Stimulated activated naive CD4-positive, alpha-beta T cell (primary cell): Measurements from ENCODE around the gene MEFV.
A peak's percentile ranks its signal among the peaks of the same experiment; 100 is the strongest.
"Not testable (repeated sequence)": the region's sequence is repeated elsewhere in the genome, so short reads cannot be mapped to it uniquely, and the experiment has no call there.

ENCODE experiments used
- DNase-seq, 6 experiments: peaks; one replicate each; lab custom pipeline; 2025; lab: John Stamatoyannopoulos, UW

MEFV gene

DNA sequence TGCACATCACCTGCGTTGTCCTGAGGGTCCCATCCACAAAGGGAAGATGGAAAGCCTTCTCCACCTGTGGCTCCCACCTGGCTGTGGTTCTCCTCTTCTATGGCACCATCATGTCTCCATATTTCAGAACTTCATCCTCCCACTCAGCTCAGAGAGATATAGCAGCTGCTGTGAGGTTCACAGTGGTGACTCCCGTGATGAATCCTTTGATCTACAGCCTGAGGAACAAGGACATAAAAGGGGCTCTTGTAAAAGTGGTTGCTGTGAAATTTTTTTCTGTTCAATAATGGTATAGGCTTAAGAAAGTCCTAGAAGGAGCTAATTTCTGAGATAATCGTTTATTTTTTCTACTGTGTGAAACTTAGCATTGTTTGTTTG, 40.2 kb downstream of the MEFV start:
- peak in 3 of 6 experiments; percentile 15 to 57 (median 28) for DNase-seq

DNA sequence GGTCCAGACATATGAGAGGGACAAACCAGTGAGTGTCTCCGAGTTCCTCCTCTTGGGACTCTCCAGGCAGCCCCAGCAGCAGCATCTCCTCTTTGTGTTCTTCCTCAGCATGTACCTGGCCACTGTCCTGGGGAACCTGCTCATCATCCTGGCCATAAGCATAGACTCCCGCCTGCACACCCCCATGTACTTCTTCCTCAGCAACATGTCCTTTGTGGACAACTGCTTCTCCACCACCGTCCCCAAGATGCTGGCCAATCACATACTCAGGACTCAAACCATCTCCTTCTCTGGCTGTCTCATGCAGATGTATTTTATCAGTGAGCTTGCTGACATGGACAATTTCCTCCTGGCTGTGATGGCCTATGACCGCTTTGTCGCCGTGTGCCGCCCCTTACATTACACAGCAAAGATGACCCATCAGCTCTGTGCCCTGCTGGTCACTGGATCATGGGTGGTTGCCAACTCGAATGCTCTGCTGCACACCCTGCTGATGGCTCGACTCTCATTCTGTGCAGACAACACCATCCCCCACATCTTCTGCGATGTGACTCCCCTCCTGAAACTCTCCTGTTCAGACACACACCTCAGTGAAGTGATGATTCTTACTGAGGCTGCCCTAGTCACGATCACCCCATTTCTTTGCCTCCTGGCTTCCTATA, 40.7 kb downstream of the MEFV start:
- peak in 1 of 6 experiments; percentile 40 for DNase-seq

DNA sequence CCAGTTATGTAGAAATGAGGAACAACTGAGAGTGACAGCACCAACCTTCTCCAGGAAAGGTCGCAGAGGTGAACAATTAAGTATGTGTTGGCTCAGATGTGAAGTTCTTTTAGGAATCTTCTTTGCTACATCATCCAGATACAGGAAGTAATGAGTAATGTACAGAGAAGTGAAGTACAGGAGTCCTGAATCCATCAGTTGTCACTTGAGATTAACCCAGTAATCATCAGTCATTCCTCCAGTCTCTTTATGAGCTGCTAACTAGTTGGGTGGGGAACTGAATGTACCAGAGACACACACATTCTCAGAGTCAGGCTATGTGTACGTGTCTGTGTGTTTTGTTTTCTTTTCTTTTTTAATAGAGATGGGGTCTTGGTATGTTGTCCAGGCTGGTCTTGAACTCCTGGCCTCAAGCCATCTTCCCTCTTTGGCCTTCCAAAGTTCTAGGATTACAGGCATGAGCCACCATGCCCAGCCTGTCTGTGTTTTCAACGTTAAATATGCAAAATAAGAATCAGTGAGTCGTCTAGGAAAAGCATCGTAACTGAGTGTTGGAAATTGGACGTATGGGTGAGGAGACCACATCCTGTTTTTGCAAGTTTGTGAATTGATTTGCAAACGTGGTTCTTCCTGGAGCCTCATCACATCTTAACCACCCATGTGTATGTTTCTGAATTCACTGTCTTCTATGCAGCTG, 41.4 kb downstream of the MEFV start:
- peak; percentile 22 to 86 (median 62) for DNase-seq

DNA sequence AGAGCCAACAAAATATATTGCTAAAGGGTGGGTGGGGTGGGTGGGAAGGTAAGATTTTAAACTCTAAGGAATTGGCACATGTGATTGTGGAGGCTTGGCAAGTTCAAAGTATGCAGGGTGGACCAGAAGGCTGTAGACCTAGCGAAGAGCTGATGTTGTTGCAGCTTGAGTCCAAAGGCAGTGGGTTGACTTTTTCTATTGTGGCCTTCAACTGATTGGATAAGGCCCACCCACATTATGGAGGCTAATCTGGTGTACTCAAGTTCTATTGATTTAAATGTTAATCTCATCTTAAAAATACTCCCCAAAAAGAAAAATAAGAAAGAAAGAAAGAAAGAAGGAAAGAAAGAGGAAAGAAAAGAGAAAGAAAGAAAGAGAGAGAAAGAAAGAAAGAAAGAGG, 43.9 kb downstream of the MEFV start:
- no peak for DNase-seq

DNA sequence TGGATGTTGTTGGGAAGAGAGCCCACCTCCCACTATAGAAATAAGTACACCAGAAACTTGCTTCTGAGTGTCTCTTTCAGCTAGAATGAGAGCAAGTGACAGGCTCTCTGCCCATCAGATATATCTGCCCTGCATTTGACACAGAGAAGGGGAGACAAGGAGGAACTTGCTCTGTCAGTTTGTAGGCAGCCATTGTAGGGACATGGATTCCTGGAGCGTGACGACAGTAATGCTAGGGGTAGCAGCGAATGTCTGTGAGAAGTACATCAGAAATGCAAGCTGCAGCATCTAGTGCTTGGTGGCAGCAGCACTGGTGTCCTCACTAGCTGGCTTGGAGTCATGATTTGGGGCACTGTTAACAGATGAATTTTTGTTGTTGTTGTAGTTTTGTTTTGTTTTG, 44.4 kb downstream of the MEFV start:
- no peak for DNase-seq

DNA sequence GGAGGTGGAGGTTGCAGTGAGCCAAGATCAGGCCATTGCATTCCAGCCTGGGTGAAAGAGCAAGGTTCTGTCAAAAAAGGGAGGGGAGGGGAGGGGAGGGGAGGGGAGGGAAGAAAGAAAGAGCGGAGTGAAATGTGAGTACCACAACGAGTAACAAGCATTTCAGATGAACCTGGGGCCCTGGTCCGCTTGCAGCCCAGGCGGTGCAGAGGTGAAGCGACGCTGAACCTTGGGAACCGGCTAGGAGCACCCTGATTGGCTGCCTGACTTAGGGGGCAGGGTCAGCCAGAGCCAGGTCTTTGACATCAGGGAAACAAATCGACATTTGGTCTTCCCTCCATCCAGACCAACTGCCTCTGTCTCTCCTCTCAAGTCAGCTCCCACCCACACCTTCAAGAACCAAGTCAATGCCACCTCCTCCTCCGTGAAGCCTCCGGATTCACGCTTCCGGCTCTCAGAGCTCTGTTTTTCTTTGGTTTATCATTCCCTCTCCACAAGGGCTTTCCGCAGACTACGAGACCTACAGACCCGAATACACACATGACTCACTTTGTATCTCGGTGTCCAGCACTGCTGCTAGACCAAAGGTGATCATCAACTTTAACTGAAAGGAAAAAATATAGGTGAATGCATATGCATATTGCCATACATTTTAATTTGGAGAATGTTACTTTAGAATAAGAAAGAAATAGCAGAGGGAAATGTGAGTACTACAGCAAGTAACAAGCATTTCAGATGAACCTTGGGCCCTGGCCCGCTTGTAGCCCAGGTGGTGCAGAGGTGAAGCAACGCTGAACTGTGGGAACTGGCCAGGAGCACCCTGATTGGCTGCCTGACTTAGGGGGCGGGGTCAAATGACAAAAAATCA, 49.1 kb downstream of the MEFV start:
- no peak for DNase-seq

DNA sequence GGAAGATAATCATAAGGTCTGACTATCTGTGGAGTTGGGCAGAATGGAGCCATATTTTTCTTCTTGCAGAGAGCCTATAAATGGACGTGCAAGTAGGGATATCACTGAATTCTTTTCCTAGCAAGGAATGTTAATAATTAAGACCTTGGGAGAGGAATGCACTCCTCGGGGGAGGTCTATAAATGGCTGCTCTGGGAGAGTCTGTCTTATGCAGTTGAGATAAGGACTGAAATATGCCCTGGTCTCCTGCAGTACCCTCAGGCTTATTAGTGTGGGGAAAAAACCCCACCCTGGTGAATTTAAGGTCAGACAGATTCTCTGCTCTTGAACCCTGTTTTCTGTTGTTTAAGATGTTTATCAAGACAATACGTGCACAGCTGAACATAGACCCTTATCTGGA, 50.5 kb downstream of the MEFV start:
- DNase-seq = not testable (repeated sequence)

DNA sequence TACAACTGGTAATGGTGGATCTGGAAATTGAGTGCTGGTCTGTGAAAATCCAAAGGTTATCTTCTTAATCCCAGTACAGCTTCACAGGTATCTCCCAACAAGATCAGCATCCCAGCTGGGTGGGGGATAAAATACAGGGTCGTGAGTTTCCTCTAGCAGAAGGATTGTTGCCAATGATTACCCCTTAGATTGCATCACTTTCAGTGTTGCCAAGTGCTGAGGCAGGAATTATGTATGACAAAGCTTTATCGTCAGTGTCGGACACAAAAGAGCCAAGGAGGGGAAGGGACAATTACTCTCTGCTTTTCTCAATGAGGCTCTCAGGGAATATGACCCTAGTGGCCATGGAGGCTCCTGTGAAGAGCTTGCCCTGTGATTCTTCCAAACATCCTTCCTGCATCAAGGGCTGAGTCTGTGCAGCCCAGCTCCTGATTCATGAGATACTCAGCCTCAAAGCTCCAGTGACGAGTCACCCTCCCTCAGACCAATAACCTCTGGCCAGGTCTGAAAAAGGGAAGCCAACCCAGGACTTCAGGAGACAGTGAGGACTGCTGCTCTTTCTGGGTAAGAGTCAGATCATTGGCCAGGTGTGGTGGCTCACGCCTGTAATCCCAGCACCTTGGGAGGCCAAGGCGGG, 53.4 kb downstream of the MEFV start:
- no peak for DNase-seq

DNA sequence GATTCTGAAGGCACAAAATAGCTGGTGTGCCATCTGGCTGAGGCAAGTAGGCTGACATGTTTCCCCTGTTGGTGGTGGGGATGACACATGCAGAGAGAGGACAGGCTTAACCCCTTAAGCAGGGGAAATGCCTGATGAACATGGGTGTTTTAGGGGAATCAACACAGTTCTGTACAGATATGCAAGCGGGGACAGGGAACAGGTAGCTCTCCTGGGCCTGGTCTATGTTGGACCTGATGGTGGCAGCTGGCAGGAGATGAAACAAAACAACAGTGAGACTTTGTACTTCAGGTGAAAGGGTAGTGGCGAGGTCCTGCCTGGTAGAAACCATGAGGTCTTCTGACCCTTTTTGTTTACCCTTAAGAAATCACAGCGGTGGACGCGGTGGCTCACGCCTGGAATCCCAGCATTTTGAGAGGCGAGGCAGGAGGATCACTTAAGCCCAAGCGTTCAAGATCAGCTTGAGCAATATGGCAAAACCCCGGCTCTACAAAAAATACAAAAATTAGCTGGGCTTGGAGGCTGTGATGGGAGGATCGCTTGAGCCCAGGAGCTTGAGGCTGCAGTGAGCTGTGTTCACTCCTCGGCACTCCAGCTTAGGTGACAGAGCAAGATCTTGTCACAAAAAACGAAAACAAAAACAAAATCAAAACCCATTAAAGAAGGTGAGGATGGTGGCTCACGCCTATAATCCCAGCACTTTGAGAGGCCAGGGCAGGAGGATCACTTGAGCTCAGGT, 57.9 kb downstream of the MEFV start:
- DNase-seq = no peak

DNA sequence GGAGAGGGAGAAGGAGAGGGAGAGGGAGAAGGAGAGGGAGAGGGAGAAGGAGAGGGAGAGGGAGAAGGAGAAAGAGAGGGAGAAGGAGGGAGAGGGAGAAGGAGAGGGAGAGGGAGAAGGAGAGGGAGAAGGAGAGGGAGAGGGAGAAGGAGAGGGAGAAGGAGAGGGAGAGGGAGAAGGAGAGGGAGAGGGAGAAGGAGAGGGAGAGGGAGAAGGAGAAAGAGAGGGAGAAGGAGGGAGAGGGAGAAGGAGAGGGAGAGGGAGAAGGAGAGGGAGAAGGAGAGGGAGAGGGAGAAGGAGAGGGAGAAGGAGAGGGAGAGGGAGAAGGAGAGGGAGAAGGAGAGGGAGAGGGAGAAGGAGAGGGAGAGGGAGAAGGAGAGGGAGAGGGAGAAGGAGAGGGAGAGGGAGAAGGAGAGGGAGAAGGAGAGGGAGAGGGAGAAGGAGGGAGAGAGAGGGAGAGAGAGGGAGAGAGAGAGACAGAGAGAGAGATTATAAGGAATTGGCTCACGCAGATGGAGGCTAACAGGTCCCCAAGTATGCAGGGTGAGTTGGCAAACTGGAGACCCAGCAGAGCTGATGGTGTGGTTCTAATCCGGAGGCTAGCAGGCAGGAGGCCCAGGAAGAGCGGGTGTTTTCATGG, 58.6 kb downstream of the MEFV start:
- not testable (repeated sequence) for DNase-seq

DNA sequence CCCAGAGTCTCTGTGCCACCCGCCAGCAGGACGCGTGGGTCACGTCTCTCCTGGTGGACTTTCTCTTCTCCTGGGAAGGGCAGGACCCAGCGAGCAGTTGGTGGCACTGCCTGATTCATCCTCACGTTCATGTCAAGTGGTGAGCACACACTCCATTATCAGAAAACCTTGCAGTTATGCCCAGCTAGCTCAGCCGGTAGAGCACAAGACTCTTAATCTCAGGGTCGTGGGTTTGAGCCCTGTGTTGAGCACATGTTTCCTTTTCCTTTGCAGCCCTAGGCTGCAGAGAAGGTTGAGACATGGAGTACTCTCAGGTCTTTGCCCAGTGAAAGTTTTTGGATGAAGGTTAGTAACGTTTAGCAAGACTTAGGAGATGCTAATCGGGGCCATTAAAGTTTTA, 60.5 kb downstream of the MEFV start:
- no peak for DNase-seq

DNA sequence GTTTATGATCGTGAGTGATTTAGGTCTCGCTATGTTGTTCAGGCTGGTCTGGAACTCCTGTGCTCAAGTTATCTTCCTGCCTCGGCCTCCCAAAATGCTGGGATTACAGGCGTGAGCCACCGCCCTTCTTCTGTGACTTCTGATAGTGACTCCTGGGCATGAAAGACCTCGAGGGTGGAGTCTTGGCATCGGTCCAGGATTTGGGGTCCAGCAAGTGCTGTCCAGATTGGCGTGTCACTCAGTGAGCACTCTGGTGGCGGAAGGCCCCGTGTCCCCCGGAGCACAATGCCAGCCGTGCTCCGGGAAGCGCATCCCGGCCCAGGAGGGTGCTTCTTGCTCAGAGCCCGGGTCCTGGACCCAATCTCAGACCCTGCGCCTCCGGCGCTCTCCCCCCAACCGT, 61.6 kb downstream of the MEFV start:
- no peak for DNase-seq

DNA sequence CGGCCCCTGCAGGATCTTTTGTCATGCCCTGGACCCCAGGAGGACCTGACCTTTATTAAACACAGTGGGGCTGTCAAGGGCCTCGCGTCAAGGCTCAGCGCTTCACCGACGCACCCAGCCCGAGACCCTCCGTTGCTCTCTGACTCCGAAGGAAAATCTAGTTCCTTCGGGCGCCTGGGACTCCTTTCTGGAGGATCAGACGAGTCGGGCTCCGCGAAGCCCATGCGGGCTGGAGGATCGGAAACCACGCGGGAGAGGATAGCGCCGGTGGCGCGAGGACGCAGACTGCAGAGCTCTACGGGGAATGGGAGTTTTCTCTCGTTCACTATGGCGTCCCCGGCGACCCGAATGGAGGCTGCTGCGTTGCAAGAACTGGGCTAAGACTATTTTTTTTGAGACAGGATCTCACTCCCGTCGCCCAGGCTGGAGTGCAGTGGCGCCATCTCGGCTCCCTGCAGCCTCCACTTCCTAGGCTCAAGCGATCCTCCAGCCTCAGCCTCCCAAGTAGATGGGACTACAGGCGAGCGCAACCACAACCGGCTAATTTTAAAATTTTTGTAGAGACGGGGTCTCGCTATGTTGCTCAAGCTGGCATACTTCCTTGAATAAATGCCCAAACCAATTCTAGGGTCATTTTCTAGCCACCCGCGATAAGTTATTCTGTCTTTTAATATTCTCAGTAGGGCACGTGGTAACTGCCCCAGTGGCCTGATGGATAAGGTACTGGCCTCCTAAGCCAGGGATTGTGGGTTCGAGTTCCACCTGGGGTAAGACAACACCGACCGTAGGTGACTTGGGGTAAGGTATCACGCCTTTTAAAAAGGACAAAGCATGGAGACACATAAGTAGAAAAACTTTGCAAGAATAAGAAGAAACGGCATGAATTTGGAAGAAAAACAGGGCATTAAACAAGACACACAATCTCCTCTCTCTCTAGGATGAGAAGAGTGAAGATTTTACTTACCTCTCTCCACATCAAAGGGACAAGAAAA, 62.9 kb downstream of the MEFV start:
- DNase-seq = no peak

DNA sequence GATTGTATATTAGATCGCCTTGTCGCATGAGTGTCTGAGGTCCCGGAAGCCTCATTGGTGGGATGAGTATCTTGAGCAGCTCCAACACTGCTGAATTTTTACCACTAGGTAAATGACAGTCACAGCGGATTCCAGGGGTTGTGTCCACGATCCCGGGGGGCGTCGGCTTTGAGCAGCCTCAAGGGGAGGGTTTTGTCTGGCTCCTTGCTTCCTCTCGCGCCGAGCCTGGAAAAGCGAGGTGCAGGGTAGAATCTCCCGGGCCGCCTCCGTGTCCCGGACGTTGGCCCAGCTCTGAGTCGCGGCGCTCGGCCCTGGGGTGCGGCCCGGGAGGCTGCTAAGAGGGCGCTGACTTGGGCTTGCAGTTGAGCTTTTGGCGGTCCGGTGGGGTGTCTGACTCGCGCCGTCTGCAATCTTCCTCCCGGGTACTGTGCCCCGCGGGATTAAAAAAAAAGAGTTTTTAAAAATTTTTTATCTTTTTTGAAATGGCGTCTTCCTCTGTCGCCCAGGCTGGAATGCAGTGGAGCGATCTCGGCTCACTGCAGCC, 63.9 kb downstream of the MEFV start:
- no peak for DNase-seq
